Naive thymus-derived CD8-positive, alpha-beta T cell (primary cell): ENCODE measurements around the gene KRTAP2-4. TPM values are rescaled to one million over a fixed set of nuclear protein-coding genes. Genes with fewer than 3 reads are reported as not detected.

Source experiments
- ATAC-seq, 2 donors: fragments of 150-1000 bp; cut with Tn5 transposase in 1 of 2; sonication (Bioruptor Pico), chemical (Tn5 transposase) in 1 of 2; 1 replicate in 1 of 2; 2 replicates in 1 of 2; pipeline ENCODE4 v1.10.0; 2021; ENCODE audit warnings: mild to moderate bottlenecking in 2 of 2, moderate library complexity in 2 of 2
- POLR2A ChIA-PET: fragments of 350-600 bp; sonication (Branson Sonifier 250); formaldehyde crosslinking; loops from one replicate; lab custom pipeline; 2021; ENCODE audit warnings: antibody characterized with exemption; lab: Charles Lee
- DNase-seq, 10 donors: peaks; one replicate each; pipeline versions ENCODE4 v3.0.0 to v3.0.0-alpha.2; 2020 to 2022
- H3K27ac Mint-ChIP-seq, 10 donors: one replicate each; pipeline ENCODE4 v1.8.0; 2020 to 2022; ENCODE audit warnings: mild to moderate bottlenecking in 10 of 10, mixed read lengths in 10 of 10, moderate library complexity in 4 of 10, inconsistent platforms in 1 of 10
- H3K27me3 Mint-ChIP-seq, 5 donors: one replicate each; pipeline ENCODE4 v1.8.0; 2021 to 2022; ENCODE audit warnings: mixed read lengths in 5 of 5
- H3K36me3 Mint-ChIP-seq, 3 donors: one replicate each; pipeline ENCODE4 v1.8.0; 2020 to 2022; ENCODE audit warnings: mixed read lengths in 3 of 3, mild to moderate bottlenecking in 2 of 3, inconsistent platforms in 1 of 3
- H3K4me1 Mint-ChIP-seq, 4 donors: one replicate each; pipeline ENCODE4 v1.8.0; 2021 to 2022; ENCODE audit warnings: mixed read lengths in 4 of 4
- H3K4me3 Mint-ChIP-seq, 10 donors: one replicate each; pipeline ENCODE4 v1.8.0; 2020 to 2022; ENCODE audit warnings: mild to moderate bottlenecking in 10 of 10, mixed read lengths in 10 of 10, moderate library complexity in 6 of 10, inconsistent platforms in 1 of 10
- H3K9me3 Mint-ChIP-seq, 9 donors: one replicate each; pipeline ENCODE4 v1.8.0; 2020 to 2022; ENCODE audit warnings: mixed read lengths in 9 of 9, mild to moderate bottlenecking in 3 of 9, inconsistent platforms in 1 of 9, moderate library complexity in 1 of 9
- polyA plus RNA-seq, 3 donors: library from polyadenylated mRNA; unstranded; fragments of 300-500 nt; fragmentation: Illumina TruSeq; gene quantifications; one replicate each; pipeline ENCODE4 v1.2.3, GENCODE V29; 2021
- total RNA-seq, 8 experiments: library from RNA in 2 of 8; stranded (reverse) in 2 of 8; gene quantifications; one replicate each; pipeline ENCODE4 v1.2.3 and lab custom pipeline; 2021 to 2026

KRTAP2-4 gene
- total and polyA plus RNA-seq, 5 experiments from 2014 or later, result not detected

DNA sequence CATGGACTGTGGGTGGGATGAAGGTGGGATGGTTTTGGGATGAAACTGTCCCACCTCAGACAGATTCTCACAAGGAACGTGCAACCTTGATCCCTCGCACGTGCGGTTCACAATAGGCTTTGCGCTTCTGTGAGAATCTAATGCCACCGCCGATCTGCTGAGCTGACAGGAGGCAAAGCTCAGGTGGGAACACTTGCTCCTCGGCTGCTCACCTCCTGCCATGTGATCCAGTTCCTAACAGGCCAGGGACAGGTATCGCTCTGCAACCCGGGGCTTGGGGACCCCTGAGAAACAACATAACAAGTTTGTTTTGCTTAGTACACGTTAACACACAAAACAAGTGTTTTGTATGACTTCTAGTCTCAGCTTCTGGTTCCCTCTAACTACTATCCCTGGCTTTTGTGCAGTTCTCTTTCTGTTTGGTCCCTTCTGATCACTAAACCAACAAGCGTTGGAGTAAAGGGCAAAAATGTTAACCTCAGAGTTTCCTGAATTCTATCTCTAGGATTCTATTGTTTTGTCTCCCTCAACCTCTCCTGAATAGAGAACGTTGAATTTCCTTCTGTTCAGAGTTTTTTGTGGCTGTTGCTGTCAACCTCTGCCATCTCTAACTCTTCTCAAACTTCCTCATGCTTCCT lies 49.0 kb downstream of the KRTAP2-4 start:
- Mint-ChIP-seq H3K27ac (no peak overlapping the region), H3K27me3 (peaks cover 0 to 10% (median 2%) of the 10 kb centered on the region in 5 donors), H3K9me3 (peaks cover 0 to 5% (median 0%) of the 10 kb centered on the region in 9 donors), H3K36me3 (peaks cover 0 to 5% (median 0%) of the 10 kb centered on the region in 3 donors), H3K4me3 (no peak overlapping the region), H3K4me1 (no peaks in the 10 kb centered on the region)
- DNase-seq (no peak), ATAC-seq (no peak)
- POLR2A ChIA-PET, result no interaction called here

DNA sequence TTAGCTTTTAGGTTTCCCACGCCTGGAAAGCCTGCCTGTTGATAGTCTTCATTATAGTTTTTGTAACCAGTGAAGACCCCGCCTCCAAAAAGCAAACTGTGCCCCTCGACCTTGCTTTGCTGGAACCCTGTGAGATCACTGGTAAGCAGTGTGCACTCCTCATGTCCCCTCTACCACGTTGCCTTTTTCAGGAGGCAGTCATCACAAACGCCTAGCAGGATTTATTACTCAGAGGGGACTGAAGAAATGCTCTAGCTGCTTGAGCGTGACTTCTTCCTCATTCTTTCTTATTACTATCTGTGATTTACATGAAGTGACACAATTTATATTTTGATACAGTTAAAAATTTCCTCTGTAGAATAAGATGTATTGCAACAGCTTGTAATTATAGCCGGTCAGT lies 50.2 kb downstream of the KRTAP2-4 start:
- Mint-ChIP-seq H3K4me3 (no peak overlapping the region), H3K36me3 (no peaks in the 10 kb centered on the region), H3K9me3 (no peaks in the 10 kb centered on the region), H3K27me3 (peaks cover 0 to 10% (median 2%) of the 10 kb centered on the region in 5 donors), H3K27ac (no peak overlapping the region), H3K4me1 (no peaks in the 10 kb centered on the region)
- ATAC-seq (no peak), DNase-seq (no peak)
- POLR2A ChIA-PET, result no interaction called here

Other genes starting within 250 kb of the KRTAP2-4 start
Only the 30 nearest of the 39 such genes appear.
- gene KRT20, start 180.6 kb downstream of the KRTAP2-4 start, total RNA-seq, result not detected
- gene KRT20, start 180.6 kb downstream of the KRTAP2-4 start, polyA plus RNA-seq, result not detected
- gene KRT23, start 128.2 kb downstream of the KRTAP2-4 start, total RNA-seq, result not detected
- gene KRT23, start 128.2 kb downstream of the KRTAP2-4 start, polyA plus RNA-seq, result not detected
- gene KRT39, start 98.9 kb downstream of the KRTAP2-4 start, total RNA-seq, result not detected
- not detected for gene KRT39, start 98.9 kb downstream of the KRTAP2-4 start, polyA plus RNA-seq
- gene KRT40, start 81.6 kb downstream of the KRTAP2-4 start, total RNA-seq, result not detected
- gene KRT40, start 81.6 kb downstream of the KRTAP2-4 start, polyA plus RNA-seq, result not detected
- gene KRTAP3-3, start 71.7 kb downstream of the KRTAP2-4 start, total RNA-seq, result not detected
- not detected for gene KRTAP3-3, start 71.7 kb downstream of the KRTAP2-4 start, polyA plus RNA-seq
- not detected for gene KRTAP3-2, start 66.0 kb downstream of the KRTAP2-4 start, total RNA-seq
- gene KRTAP3-2, start 66.0 kb downstream of the KRTAP2-4 start, polyA plus RNA-seq, result not detected
- gene KRTAP3-1, start 56.8 kb downstream of the KRTAP2-4 start, total RNA-seq, result not detected
- not detected for gene KRTAP3-1, start 56.8 kb downstream of the KRTAP2-4 start, polyA plus RNA-seq
- gene KRTAP1-5, start 38.7 kb downstream of the KRTAP2-4 start, total RNA-seq, result not detected
- not detected for gene KRTAP1-5, start 38.7 kb downstream of the KRTAP2-4 start, polyA plus RNA-seq
- not detected for gene KRTAP1-4, start 35.7 kb downstream of the KRTAP2-4 start, total RNA-seq
- not detected for gene KRTAP1-4, start 35.7 kb downstream of the KRTAP2-4 start, polyA plus RNA-seq
- gene KRTAP1-3, start 31.0 kb downstream of the KRTAP2-4 start, total RNA-seq, result not detected
- gene KRTAP1-3, start 31.0 kb downstream of the KRTAP2-4 start, polyA plus RNA-seq, result not detected
- gene KRTAP1-1, start 24.4 kb downstream of the KRTAP2-4 start, total RNA-seq, result not detected
- not detected for gene KRTAP1-1, start 24.4 kb downstream of the KRTAP2-4 start, polyA plus RNA-seq
- not detected for gene KRTAP2-1, start 18.6 kb downstream of the KRTAP2-4 start, total RNA-seq
- gene KRTAP2-1, start 18.6 kb downstream of the KRTAP2-4 start, polyA plus RNA-seq, result not detected
- gene KRTAP2-2, start 10.6 kb downstream of the KRTAP2-4 start, total RNA-seq, result not detected
- gene KRTAP2-2, start 10.6 kb downstream of the KRTAP2-4 start, polyA plus RNA-seq, result not detected
- gene KRTAP2-3, start 5.8 kb downstream of the KRTAP2-4 start, total RNA-seq, result not detected
- not detected for gene KRTAP2-3, start 5.8 kb downstream of the KRTAP2-4 start, polyA plus RNA-seq
- gene KRTAP4-7, start 18.3 kb upstream of the KRTAP2-4 start, total RNA-seq, result not detected
- not detected for gene KRTAP4-7, start 18.3 kb upstream of the KRTAP2-4 start, polyA plus RNA-seq
- not detected for gene KRTAP4-8, start 32.3 kb upstream of the KRTAP2-4 start, total RNA-seq
- not detected for gene KRTAP4-8, start 32.3 kb upstream of the KRTAP2-4 start, polyA plus RNA-seq
- gene KRTAP4-16, start 36.3 kb upstream of the KRTAP2-4 start, total RNA-seq, result not detected
- gene KRTAP4-16, start 36.3 kb upstream of the KRTAP2-4 start, polyA plus RNA-seq, result not detected
- gene KRTAP4-9, start 39.5 kb upstream of the KRTAP2-4 start, total RNA-seq, result not detected
- not detected for gene KRTAP4-9, start 39.5 kb upstream of the KRTAP2-4 start, polyA plus RNA-seq
- gene KRTAP4-11, start 52.5 kb upstream of the KRTAP2-4 start, total RNA-seq, result not detected
- gene KRTAP4-11, start 52.5 kb upstream of the KRTAP2-4 start, polyA plus RNA-seq, result not detected
- gene KRTAP4-12, start 58.3 kb upstream of the KRTAP2-4 start, total RNA-seq, result not detected
- under 1 TPM in 1 of 3 donors, not detected in 2; 0.15 TPM for gene KRTAP4-12, start 58.3 kb upstream of the KRTAP2-4 start, polyA plus RNA-seq
- gene KRTAP4-6, start 74.7 kb upstream of the KRTAP2-4 start, total RNA-seq, result not detected
- not detected for gene KRTAP4-6, start 74.7 kb upstream of the KRTAP2-4 start, polyA plus RNA-seq
- gene KRTAP4-5, start 83.9 kb upstream of the KRTAP2-4 start, total RNA-seq, result not detected
- not detected for gene KRTAP4-5, start 83.9 kb upstream of the KRTAP2-4 start, polyA plus RNA-seq
- not detected for gene KRTAP4-4, start 94.9 kb upstream of the KRTAP2-4 start, total RNA-seq
- not detected for gene KRTAP4-4, start 94.9 kb upstream of the KRTAP2-4 start, polyA plus RNA-seq
- not detected for gene KRTAP4-3, start 102.3 kb upstream of the KRTAP2-4 start, total RNA-seq
- not detected for gene KRTAP4-3, start 102.3 kb upstream of the KRTAP2-4 start, polyA plus RNA-seq
- not detected for gene KRTAP4-2, start 112.3 kb upstream of the KRTAP2-4 start, total RNA-seq
- gene KRTAP4-2, start 112.3 kb upstream of the KRTAP2-4 start, polyA plus RNA-seq, result not detected
- gene KRTAP4-1, start 119.0 kb upstream of the KRTAP2-4 start, total RNA-seq, result not detected
- gene KRTAP4-1, start 119.0 kb upstream of the KRTAP2-4 start, polyA plus RNA-seq, result not detected
- gene KRTAP9-1, start 124.0 kb upstream of the KRTAP2-4 start, total RNA-seq, result not detected
- not detected for gene KRTAP9-1, start 124.0 kb upstream of the KRTAP2-4 start, polyA plus RNA-seq
- not detected for gene KRTAP9-2, start 160.8 kb upstream of the KRTAP2-4 start, total RNA-seq
- not detected for gene KRTAP9-2, start 160.8 kb upstream of the KRTAP2-4 start, polyA plus RNA-seq
- not detected for gene KRTAP9-3, start 166.6 kb upstream of the KRTAP2-4 start, total RNA-seq
- not detected for gene KRTAP9-3, start 166.6 kb upstream of the KRTAP2-4 start, polyA plus RNA-seq
- not detected for gene KRTAP9-8, start 172.1 kb upstream of the KRTAP2-4 start, total RNA-seq
- gene KRTAP9-8, start 172.1 kb upstream of the KRTAP2-4 start, polyA plus RNA-seq, result not detected